ES-I3 (cell line): ENCODE measurements around the gene EAF1.
"Not testable (repeated sequence)": the region's sequence is repeated elsewhere in the genome, so short reads cannot be mapped to it uniquely, and the experiment has no call there.

ENCODE experiments used
- H3K36me3 ChIP-seq: 2 replicates; pipeline ENCODE4 v1.6.1; 2013; ENCODE audit warnings: mild to moderate bottlenecking, low read length, control low read depth, moderate library complexity; ENCODE audit not compliant: insufficient read depth
- H3K4me1 ChIP-seq: 2 replicates; pipeline ENCODE4 v1.6.1; 2013; ENCODE audit warnings: mild to moderate bottlenecking, control low read depth, low read length; ENCODE audit not compliant: insufficient read depth
- H3K9ac ChIP-seq: 2 replicates; pipeline ENCODE4 v1.6.1; 2013; ENCODE audit warnings: low read depth, mild to moderate bottlenecking, low read length, moderate library complexity
- H3K9me3 ChIP-seq: 2 replicates; pipeline ENCODE4 v1.6.1; 2013; ENCODE audit warnings: mild to moderate bottlenecking, low read length, moderate library complexity; ENCODE audit not compliant: control insufficient read depth, insufficient read depth

EAF1 gene

DNA sequence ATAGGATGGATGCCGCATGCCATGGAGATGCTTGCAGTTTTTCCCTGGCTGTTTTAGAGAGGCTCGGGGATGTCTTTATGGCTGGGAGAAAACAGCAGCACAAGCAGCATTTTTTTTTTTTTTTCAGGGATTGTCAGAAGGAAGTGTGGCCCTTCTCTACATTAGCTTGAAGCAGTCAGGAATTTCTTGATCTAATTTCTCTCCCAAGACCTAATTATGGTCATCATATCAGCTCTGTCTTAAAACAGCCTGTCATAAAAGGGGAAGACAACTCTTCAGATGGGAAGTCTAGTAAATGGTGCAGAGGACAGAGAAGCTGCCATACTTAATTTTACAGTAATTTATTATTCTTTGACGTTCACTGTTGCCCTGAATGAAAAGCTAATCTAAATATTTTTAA lies 44.5 kb downstream of the EAF1 start:
- no peak overlapping the region for H3K9ac ChIP-seq
- no peaks in the 10 kb centered on the region for H3K4me1 ChIP-seq
- no peaks in the 10 kb centered on the region for H3K9me3 ChIP-seq
- no peaks in the 10 kb centered on the region for H3K36me3 ChIP-seq

DNA sequence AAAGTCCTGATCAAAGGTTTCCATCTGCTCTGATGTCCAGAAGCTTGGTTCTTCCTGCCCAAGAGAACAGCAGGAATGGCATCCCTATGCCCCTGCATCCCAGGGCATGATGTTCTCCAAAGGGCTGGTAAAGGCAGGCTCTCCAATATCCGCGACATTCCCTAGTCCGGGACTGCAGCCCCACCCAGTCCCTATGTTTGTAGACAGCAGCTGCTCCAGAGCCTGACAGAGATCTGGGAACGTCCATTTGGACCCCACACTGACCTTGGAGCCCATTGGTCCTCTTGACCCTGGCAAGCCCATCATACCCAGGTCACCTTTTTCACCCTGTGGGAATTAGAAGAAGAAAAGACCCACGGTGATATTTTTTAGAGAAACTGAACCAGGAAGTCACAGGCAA lies 47.8 kb downstream of the EAF1 start:
- H3K4me1 ChIP-seq, result no peaks in the 10 kb centered on the region
- no peaks in the 10 kb centered on the region for H3K36me3 ChIP-seq
- H3K9me3 ChIP-seq, result no peaks in the 10 kb centered on the region
- H3K9ac ChIP-seq, result no peak overlapping the region

DNA sequence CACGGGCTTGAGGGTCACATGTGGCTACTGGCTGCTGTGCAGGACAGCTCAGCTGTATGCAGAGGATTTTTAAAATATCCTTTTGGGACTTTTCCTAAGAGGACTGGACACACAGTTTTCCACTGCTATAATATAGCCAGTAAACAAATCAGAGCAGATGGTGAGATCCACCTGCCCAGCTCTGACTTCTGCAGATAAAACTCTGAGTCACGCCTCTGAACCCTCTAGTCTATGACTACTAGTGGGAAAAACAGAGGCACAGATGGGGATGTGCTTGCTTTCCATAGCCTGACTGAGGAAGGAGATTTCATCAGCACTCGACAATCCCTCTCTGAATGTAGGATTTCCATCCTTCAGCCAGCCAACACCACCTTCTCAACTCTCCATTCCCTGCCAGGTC lies 49.0 kb downstream of the EAF1 start:
- Histone ChIP-seq H3K36me3 (no peaks in the 10 kb centered on the region), H3K9me3 (no peaks in the 10 kb centered on the region), H3K9ac (no peak overlapping the region), H3K4me1 (no peaks in the 10 kb centered on the region)

DNA sequence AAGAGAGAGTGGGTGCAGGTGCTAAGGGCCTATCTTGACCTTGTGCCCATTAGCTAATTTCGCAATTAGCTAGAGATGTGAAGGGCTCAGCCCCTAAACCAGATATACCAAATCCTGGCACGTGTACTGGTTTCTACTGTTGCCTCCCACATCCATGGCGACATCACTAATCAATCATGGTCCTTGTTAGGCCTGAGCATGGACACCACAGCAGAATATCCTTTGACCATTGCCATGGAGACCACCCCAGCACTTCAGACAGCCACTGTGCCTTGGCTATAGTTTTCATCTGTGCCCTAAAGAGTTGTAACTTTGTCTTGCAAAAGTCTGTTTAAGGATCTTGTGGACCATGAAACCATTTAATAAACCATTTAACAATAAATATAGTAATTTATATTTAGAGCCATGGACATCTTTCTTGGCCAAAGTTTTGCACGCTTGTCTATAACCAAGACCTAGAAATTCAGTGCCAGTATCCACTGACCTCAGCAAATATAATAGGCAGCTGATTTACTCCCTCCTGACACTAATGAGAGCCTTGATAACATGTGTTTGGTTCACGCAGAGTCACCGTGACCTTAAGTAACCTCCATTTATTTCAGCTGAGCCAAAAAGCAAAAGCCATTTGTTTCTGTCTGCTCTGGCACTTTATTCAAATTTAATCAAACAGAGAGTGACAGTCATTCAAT lies 50.7 kb downstream of the EAF1 start:
- Histone ChIP-seq H3K4me1 (no peaks in the 10 kb centered on the region), H3K9ac (no peak overlapping the region)

DNA sequence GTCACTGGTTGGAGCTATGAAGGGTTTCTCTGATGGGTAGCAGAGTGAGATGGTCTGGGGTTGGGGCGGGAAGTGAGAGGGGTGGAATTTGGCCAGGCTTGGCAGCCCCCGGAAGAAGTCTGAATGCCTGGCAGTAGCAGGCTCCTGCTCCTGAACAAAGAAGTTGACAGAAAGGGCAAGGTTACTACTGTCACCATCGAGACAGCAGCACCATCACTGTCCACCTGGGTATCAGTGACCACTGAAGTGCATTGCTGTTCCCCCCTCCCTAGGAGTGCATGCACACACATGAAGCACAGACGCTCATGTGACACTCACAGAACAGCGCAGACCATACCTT lies 51.2 kb downstream of the EAF1 start:
- Histone ChIP-seq H3K4me1 (no peaks in the 10 kb centered on the region), H3K9me3 (no peaks in the 10 kb centered on the region), H3K36me3 (no peaks in the 10 kb centered on the region), H3K9ac (no peak overlapping the region)

More for the DNA sequence above, 50.7 kb downstream of the EAF1 start:
- Histone ChIP-seq H3K9me3 (no peaks in the 10 kb centered on the region), H3K36me3 (no peaks in the 10 kb centered on the region)

DNA sequence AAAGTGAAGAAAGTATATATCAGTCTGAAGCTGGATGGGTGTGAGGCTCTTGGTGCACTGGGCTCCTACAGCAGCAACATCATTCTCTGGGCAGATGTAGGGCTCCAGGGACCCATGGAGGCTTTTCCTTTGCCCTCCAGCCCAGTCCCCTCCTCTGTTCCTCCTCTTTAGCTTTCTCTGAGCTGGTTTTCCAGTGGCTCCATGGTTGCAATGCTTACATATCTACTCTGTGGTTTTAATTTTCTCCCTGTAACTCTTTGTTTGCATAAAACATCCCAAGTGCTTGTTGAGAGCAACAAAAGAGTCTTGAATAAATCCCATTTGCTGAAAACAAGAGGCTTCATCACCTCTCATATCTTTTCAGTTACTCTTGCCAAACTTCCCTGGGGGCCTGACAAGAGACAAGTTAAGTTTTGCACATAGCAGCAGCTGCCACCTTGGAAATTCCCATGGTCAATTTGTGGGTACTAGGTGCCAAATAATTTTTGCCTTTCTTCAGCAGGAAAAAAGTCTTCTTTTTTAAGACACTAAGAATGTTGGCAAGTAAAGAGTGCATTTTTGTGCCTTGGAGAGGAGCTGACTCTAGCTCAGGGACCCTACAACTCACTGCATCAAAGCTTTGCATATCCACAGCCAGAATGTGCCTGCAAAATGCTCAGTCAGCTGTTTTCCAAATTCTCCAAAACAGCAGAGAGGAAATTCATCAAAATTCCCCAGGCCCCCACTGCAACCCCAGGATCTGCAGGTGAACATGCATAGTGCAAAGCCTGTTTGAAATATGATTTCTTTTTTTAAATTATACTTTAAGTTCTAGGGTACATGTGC lies 52.2 kb downstream of the EAF1 start:
- Histone ChIP-seq H3K9ac (no peak overlapping the region), H3K4me1 (no peaks in the 10 kb centered on the region), H3K36me3 (no peaks in the 10 kb centered on the region), H3K9me3 (no peaks in the 10 kb centered on the region)

DNA sequence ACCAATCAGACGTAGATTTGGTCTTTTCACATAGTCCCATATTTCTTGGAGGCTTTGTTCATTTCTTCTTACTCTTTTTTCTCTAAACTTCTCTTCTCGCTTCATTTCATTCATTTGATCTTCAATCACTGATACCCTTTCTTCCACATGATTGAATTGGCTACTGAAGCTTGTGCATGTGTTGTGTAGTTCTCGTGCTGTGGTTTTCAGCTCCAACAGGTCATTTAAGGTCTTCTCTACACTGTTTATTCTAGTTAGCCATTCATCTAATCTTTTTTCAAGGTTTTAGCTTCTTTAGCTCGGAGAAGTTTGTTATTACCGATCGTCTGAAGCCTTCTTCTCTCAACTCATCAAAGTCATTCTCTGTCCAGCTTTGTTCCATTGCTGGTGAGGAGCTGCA lies 57.2 kb downstream of the EAF1 start:
- H3K36me3 ChIP-seq, H3K9me3 ChIP-seq: not testable (repeated sequence)

DNA sequence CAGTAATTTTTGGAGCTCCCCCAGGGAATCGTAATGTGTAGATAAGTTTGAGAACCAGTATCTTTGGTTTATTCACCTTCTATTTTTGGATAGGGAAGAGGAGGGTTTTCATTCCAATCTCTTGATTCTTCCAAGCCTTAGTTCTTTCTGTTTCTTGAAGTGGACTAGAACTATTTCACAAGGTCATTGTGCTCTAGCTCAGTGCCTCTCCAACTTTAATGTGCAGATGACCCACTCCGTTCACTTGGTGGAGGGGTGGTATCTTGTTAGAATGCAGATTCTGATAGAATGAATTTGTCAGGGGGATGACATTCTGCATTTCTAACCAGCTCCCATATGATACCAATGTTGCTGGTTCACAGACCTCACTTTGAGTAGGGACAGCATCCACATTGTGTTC lies 58.6 kb downstream of the EAF1 start:
- H3K9ac ChIP-seq, result no peak overlapping the region
- H3K4me1 ChIP-seq, result no peaks in the 10 kb centered on the region
- H3K9me3 ChIP-seq, result no peaks in the 10 kb centered on the region
- no peaks in the 10 kb centered on the region for H3K36me3 ChIP-seq

More for the DNA sequence above, 57.2 kb downstream of the EAF1 start:
- H3K4me1 ChIP-seq, H3K9ac ChIP-seq: not testable (repeated sequence)

DNA sequence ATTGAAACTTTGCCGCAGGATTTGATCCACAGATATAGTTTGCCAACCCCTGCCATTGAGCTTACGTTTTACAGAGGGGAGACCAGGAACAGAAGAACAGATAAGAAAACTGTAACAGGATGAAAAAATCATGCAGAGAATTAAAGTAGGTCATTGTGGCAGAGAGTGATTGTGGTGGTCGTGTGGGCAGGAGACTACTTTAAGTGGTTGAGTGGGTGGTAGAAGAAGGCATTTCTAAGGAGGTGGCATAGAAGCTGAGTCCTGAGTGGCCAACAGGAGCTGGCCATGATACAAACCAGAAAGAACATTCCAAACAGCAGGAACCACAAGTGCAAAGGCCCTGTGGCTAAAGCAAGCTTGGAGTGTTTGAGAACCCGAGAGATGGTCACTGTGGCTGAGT lies 59.6 kb downstream of the EAF1 start:
- Histone ChIP-seq H3K36me3 (no peaks in the 10 kb centered on the region), H3K9me3 (no peaks in the 10 kb centered on the region), H3K9ac (no peak overlapping the region), H3K4me1 (no peaks in the 10 kb centered on the region)

DNA sequence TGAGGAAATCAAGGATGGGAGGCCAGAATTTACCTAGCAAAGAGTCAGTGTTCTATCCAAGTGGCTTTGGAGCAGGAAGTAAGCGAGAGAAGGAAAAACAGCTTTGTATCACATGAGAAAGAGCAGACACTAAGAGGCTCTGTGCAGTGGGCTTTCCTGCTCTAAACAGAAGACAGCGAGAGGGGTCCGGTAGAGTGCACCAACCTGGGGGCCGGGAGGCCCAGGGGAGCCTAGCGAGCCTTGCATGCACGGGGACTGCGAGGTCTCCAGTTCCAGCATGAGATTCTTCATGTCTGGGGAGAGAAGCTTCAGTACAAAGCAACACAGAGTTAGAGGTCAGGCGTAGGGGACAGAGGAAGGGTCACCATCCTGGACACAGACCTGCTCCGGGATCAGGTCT lies 60.6 kb downstream of the EAF1 start:
- Histone ChIP-seq H3K9me3 (no peaks in the 10 kb centered on the region), H3K9ac (no peak overlapping the region), H3K4me1 (no peaks in the 10 kb centered on the region), H3K36me3 (no peaks in the 10 kb centered on the region)

DNA sequence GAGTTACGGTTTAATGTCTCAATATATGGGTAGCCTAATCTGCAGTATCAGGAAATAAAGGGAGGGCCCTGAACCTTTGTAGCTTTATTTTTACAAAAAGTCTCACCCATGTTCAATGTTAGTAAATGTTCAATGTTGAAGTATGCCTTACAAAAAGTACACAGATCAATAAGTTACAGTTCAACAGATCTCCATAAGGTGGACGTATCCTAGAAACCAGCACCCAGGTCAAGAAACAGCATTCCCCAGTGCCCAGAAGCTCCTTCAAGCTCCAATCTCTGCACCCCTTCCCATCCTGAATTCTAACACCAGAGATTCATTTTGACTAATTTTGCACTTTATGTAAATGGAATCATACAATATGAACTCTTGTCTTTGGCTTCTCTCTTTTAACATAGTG lies 62.8 kb downstream of the EAF1 start:
- Histone ChIP-seq H3K9me3 (no peaks in the 10 kb centered on the region), H3K36me3 (no peaks in the 10 kb centered on the region), H3K4me1 (no peaks in the 10 kb centered on the region), H3K9ac (no peak overlapping the region)

DNA sequence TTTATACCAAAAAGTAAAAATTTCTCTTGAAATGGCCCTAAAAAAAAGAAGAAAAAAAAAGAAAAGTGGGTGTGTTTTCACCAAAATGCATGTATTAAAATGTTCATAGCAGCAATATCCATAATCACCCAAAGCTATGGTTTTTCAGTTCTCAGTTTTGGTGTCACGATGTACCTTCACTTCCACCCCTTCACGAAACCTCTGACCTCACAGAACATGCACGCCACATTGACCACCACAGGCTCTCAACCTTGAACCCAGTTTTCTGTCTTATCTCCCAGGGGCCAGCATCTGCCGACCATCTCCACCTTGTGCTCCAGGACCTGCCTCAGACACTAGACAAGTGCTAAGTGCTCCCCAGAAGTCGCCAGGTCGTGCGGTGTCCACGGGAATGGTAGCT lies 63.7 kb downstream of the EAF1 start:
- no peak overlapping the region for H3K9ac ChIP-seq
- no peaks in the 10 kb centered on the region for H3K36me3 ChIP-seq
- peaks cover 8% of the 10 kb centered on the region for H3K4me1 ChIP-seq
- H3K9me3 ChIP-seq, result no peaks in the 10 kb centered on the region
